Heart right ventricle (tissue), 16 donors: Measurements from ENCODE around the gene OR1M1. TPM values are rescaled to one million over a fixed set of nuclear protein-coding genes. Genes with fewer than 3 reads are reported as not detected.

ENCODE experiments used
- ATAC-seq, 8 donors: fragments of 200-7000 bp; cut with Tn5 transposase; one replicate each; pipeline ENCODE4 v1.9.1; 2020; ENCODE audit warnings: mild to moderate bottlenecking in 8 of 8, moderate library complexity in 8 of 8, moderate number of reproducible peaks in 1 of 8
- DNase-seq, 2 donors: peaks; one replicate each; pipeline ENCODE4 v3.0.0-alpha.2; 2020
- H3K27ac ChIP-seq, 10 donors: fragments of 200-600 bp; sonication (generic) in 2 of 10; one replicate each; pipeline versions ENCODE4 v1.5.0 to v1.8.0; 2020 to 2022; ENCODE audit warnings: mild to moderate bottlenecking in 3 of 10
- H3K27me3 ChIP-seq, 7 donors: fragments of 200-600 bp; one replicate each; pipeline ENCODE4 v1.8.0; 2021 to 2022; ENCODE audit warnings: mild to moderate bottlenecking in 2 of 7
- H3K36me3 ChIP-seq, 9 donors: fragments of 200-600 bp; sonication (generic) in 1 of 9; one replicate each; pipeline versions ENCODE4 v1.5.0 to v1.8.0; 2020 to 2022; ENCODE audit warnings: mild to moderate bottlenecking in 2 of 9
- H3K4me1 ChIP-seq, 9 donors: fragments of 200-600 bp; sonication (generic) in 1 of 9; one replicate each; pipeline versions ENCODE4 v1.5.0 to v1.8.0; 2020 to 2022; ENCODE audit warnings: mild to moderate bottlenecking in 4 of 9
- H3K4me3 ChIP-seq, 10 donors: fragments of 200-600 bp; sonication (generic) in 2 of 10; one replicate each; pipeline versions ENCODE4 v1.5.0 to v1.8.0; 2020 to 2022; ENCODE audit warnings: mild to moderate bottlenecking in 7 of 10, moderate library complexity in 2 of 10
- H3K9me3 ChIP-seq, 11 donors: fragments of 200-600 bp in 10 of 11; sonication (generic) in 2 of 11; one replicate each; pipeline versions ENCODE4 v1.5.0 to v1.8.0; 2013 to 2022; ENCODE audit warnings: mild to moderate bottlenecking in 2 of 11, control low read depth in 1 of 11, moderate library complexity in 1 of 11
- CTCF ChIP-seq, 9 donors: fragments of 200-600 bp; sonication (generic) in 2 of 9; IDR thresholded peaks; one replicate each; pipeline versions ENCODE4 v1.5.0 to v1.8.0; 2021 to 2022; ENCODE audit warnings: antibody characterized with exemption in 9 of 9, mild to moderate bottlenecking in 5 of 9, moderate library complexity in 1 of 9
- WGBS, 2 donors: extraction: QIAGEN DNeasy Blood & Tissue Kit; methylation state at CpG; one replicate each; pipeline ENCODE4 v1.1.7; 2013; ENCODE audit warnings: inconsistent platforms in 1 of 2; 5-methylcytosine and 5-hydroxymethylcytosine counted together
- intact Hi-C, 10 donors: fragments of 100-400 bp; cut with DNase I; formaldehyde crosslinking; loops; one replicate each; pipeline versions ENCODE4 v1.11.1 to v1.14.2; 2022
- polyA plus RNA-seq, 2 donors: library from polyadenylated mRNA; stranded (reverse); fragments of 200-250 nt; gene quantifications; one replicate each; pipeline ENCODE4 v1.2.3, GENCODE V29; 2013
- total RNA-seq, 10 donors: library from RNA; stranded (reverse); fragmentation: NEBNext Ultra II Directional in 3 of 10; extraction: Animal tissue kit (Norgen Biotek cat#: 25700) in 3 of 10; gene quantifications; one replicate each; pipeline versions ENCODE4 v1.2.1 to v1.2.4, GENCODE V29; 2021 to 2023
- donor health status: Arrhythmogenic right ventricular cardiomyopathy.
- donor health status: ischemic (EF 13 %, LVEDD 7.1; RV severe dilation, severe dysfunction).
- donor health status: healthy with polysubstance abuse.
- donor health status: DM: no; HTN: yes; CAD: no.
- donor health status: DM: no; HTN: no; CAD: no.
- donor health status: ischemic (EF 25% LVEDD 6.9; RV normal size, moderate dysfunction).
- donor health status: ischemic (EF 25% LVEDD 5.7; RV mildly dilated, moderate dysfunction).
- donor health status: healthy.
- donor health status: DM: yes; HTN: yes; CAD: no.
- donor health status: Ischemic cardiomyopathy.
- donor health status: ischemic (EF 35%, LVEDD 5.7; RV mildly dilated, moderate dysfunction).
- donor health status: nonischemic (EF 11% LVEDD 7.7; RV severe dilation, severe dysfunction).
- donor health status: DM: yes; HTN: yes; CAD: no.
- donor health status: PGD.
- donor health status: ischemic (EF 29% LVEDD 5.4; RV normal size, mild dysfunction).
- donor health status: nonischemic (EF 23%, LVEDD 6.1; RV moderate dilation, normal function).

OR1M1 gene
- total and polyA plus RNA-seq, 12 donors = not detected

GRCh38 chr19:9109959-9110358, 23.1 kb downstream of the OR1M1 start:
- peaks cover 0 to 45% (median 21%) of the 10 kb centered on the region in 7 donors for H3K27me3 ChIP-seq
- H3K9me3 ChIP-seq = no peaks in the 10 kb centered on the region
- H3K4me3 ChIP-seq = no peak overlapping the region
- ATAC-seq = no peak
- intact Hi-C loops = no loop called here
- no peak overlapping the region for H3K27ac ChIP-seq
- H3K36me3 ChIP-seq = no peaks in the 10 kb centered on the region
- 63 to 72% methylated on average over 2 of the region's 2 CpGs for WGBS, 2 donors
- TF ChIP-seq CTCF (IDR thresholded peaks at IDR 0.05) = no peak
- no peak for DNase-seq
- no peaks in the 10 kb centered on the region for H3K4me1 ChIP-seq

- Histone ChIP-seq H3K9me3 (peaks cover 0 to 2% (median 0%) of the 10 kb centered on the region in 11 donors), H3K36me3 (no peaks in the 10 kb centered on the region), H3K4me1 (no peaks in the 10 kb centered on the region), H3K4me3 (no peak within 1 kb of the TSS), H3K27ac (no peak within 1 kb of the TSS), H3K27me3 (peaks cover 0 to 35% (median 10%) of the 10 kb centered on the region in 7 donors)
- WGBS, 2 donors = 77 to 80% methylated on average over 2 of the region's 2 CpGs
- ATAC-seq (no peak), DNase-seq (no peak)
- intact Hi-C loops = no loop called here
- TF ChIP-seq CTCF (IDR thresholded peaks at IDR 0.05) = no peak
Observed at GRCh38 chr19:9115307-9115813, 28.5 kb downstream of the OR1M1 start, which contains the start of gene OR7G1. TSS of gene OR7G1 (minus strand) at chr19:9115763. CDS start at chr19:9115763, 0 bp downstream.

GRCh38 chr19:9116547-9116946, 29.7 kb downstream of the OR1M1 start:
- Histone ChIP-seq H3K36me3 (no peaks in the 10 kb centered on the region), H3K27me3 (peaks cover 0 to 25% (median 10%) of the 10 kb centered on the region in 7 donors), H3K4me3 (no peak overlapping the region), H3K27ac (no peak overlapping the region), H3K9me3 (peaks cover 0 to 4% (median 0%) of the 10 kb centered on the region in 11 donors), H3K4me1 (no peaks in the 10 kb centered on the region)
- no peak for ATAC-seq
- intact Hi-C loops = no loop called here
- no peak for DNase-seq
- TF ChIP-seq CTCF (IDR thresholded peaks at IDR 0.05) = no peak
- 42 to 52% methylated on average over 5 of the region's 5 CpGs for WGBS, 2 donors

- intact Hi-C loops = no loop called here
- DNase-seq (no peak), ATAC-seq (no peak)
- no peaks in the 10 kb centered on the region for H3K36me3 ChIP-seq
- 67 to 73% methylated on average over 1 of the region's 1 CpG for WGBS, 2 donors
- H3K4me3 ChIP-seq = no peak within 1 kb of the TSS
- H3K27me3 ChIP-seq = peaks cover 0 to 47% (median 26%) of the 10 kb centered on the region in 7 donors
- H3K27ac ChIP-seq = no peak within 1 kb of the TSS
- H3K9me3 ChIP-seq = no peaks in the 10 kb centered on the region
- no peak for TF ChIP-seq CTCF (IDR thresholded peaks at IDR 0.05)
- no peaks in the 10 kb centered on the region for H3K4me1 ChIP-seq
Observed at GRCh38 chr19:9126900-9127405, 40.1 kb downstream of the OR1M1 start, which contains the start of gene OR7G3. TSS of gene OR7G3 (minus strand) at chr19:9126950. CDS start at chr19:9126950, 0 bp downstream.
